IgD-negative memory B cell (primary cell): ENCODE results near the gene MTHFD1L. TPM values are rescaled to one million over a fixed set of nuclear protein-coding genes. Genes with fewer than 3 reads are reported as not detected.

Source experiments
- H3K27ac Mint-ChIP-seq, 3 donors: one replicate each; pipeline ENCODE4 v1.8.0; 2020 to 2022; ENCODE audit warnings: mild to moderate bottlenecking in 3 of 3, mixed read lengths in 3 of 3, moderate library complexity in 1 of 3
- H3K27me3 Mint-ChIP-seq: one replicate; pipeline ENCODE4 v1.8.0; 2021; ENCODE audit warnings: mixed read lengths
- H3K36me3 Mint-ChIP-seq: one replicate; pipeline ENCODE4 v1.8.0; 2020; ENCODE audit warnings: mild to moderate bottlenecking, mixed read lengths
- H3K4me1 Mint-ChIP-seq, 3 donors: one replicate each; pipeline ENCODE4 v1.8.0; 2020 to 2022; ENCODE audit warnings: mixed read lengths in 3 of 3, mild to moderate bottlenecking in 1 of 3
- H3K4me3 Mint-ChIP-seq, 4 donors: one replicate each; pipeline ENCODE4 v1.8.0; 2020 to 2022; ENCODE audit warnings: mild to moderate bottlenecking in 4 of 4, mixed read lengths in 4 of 4, moderate library complexity in 3 of 4
- H3K9me3 Mint-ChIP-seq, 3 donors: one replicate each; pipeline ENCODE4 v1.8.0; 2020 to 2021; ENCODE audit warnings: mixed read lengths in 3 of 3, mild to moderate bottlenecking in 1 of 3
- polyA plus RNA-seq: library from polyadenylated mRNA; unstranded; fragments of 300-500 nt; fragmentation: Illumina TruSeq; gene quantifications from one replicate; pipeline ENCODE4 v1.2.3, GENCODE V29; 2021

MTHFD1L gene
- polyA plus RNA-seq, 1 donor from 2014 or later: 1.9 TPM

DNA sequence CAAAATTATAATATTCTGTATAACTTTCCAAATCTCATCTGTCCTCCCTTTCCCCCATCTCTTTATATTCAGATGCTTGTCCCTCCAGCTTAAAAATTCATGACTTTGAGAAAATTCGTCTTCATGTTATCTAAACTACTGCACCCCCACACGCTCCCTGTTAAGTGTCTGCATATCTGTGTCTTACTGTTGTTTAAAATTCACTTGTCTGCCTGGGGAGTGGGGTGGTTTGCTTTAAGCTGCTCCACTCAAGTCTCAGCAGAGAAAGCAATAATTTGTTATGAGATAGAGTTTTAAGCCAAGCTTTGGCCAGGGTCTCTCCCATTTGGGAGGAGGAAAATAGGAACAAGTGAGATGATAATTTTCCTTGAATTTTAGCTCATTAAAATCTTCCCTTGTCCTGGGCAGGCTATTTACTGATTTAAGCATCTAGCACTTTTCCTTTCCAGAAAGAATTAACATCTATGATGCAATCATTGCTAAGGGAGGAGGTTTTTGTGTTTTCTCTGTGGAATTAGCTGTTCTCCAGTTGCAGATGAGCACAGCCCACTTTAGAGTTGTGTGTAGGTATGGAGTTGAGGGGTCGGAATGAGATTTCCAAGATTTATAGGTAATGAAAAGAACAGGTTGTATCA lies 36.8 kb downstream of the MTHFD1L start:
- H3K27ac Mint-ChIP-seq: no peak overlapping the region
- H3K27me3 Mint-ChIP-seq: no peaks in the 10 kb centered on the region
- peaks cover 8 to 13% (median 10%) of the 10 kb centered on the region in 3 donors for H3K4me1 Mint-ChIP-seq
- peaks cover 11% of the 10 kb centered on the region for H3K36me3 Mint-ChIP-seq
- no peaks in the 10 kb centered on the region for H3K9me3 Mint-ChIP-seq
- no peak overlapping the region for H3K4me3 Mint-ChIP-seq

DNA sequence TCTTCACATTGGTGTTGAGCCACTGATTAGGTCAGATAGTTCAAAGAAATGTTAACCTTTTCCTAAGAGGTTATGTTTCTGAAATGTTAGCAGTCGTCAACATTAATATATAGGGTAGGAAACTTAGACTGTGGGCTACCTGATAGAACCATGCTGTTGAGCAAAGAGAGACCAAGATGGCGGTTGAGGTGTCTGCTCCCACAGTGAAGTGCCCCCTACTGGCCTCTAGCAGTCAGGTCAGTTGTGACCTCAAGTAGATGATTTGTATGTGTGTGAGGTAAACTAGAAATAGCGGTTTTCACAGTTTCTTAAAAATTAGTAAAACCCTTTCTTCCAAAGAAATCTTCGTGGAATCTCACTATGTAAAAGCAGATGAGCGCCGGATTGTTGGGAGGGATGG lies 40.3 kb downstream of the MTHFD1L start:
- Mint-ChIP-seq H3K9me3 (no peaks in the 10 kb centered on the region), H3K4me1 (no peaks in the 10 kb centered on the region), H3K4me3 (no peak overlapping the region), H3K27ac (no peak overlapping the region), H3K36me3 (peaks cover 9% of the 10 kb centered on the region), H3K27me3 (no peaks in the 10 kb centered on the region)

DNA sequence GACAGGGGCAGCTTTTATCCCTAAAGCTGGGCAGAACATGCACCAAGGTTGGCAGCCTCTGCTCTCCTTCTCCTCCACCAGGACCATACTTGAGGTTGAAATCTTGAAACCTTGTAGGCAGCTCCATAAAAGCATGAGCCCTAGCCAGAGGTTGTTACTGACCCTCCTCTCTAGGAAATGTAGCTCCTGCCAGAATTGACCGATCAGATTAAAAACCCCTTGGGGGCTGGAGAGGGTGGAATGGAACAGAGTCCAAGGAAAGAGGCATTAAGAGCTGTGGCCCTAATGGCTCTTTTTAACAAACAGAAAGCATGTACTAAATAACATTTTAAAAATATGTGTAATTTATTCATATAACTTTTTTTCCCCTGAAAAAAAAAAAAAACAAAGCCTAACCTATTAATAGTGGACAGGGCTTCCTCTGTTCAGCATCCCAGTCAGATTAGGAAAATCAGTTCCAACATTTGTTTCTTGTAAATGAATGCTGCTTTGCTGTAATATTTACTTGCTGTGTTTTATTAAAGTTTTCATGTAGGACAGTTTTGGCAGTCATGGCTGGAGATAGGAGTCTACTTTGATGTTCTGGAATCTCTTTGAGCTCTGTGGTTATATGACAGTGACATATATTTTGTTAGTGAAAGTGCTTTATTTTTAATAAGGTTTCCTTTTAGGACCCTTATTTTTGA lies 41.3 kb downstream of the MTHFD1L start:
- H3K4me1 Mint-ChIP-seq: no peaks in the 10 kb centered on the region
- peaks cover 13% of the 10 kb centered on the region for H3K36me3 Mint-ChIP-seq
- peaks cover 0 to 5% (median 3%) of the 10 kb centered on the region in 3 donors for H3K9me3 Mint-ChIP-seq
- H3K27me3 Mint-ChIP-seq: no peaks in the 10 kb centered on the region
- H3K27ac Mint-ChIP-seq: no peak overlapping the region
- H3K4me3 Mint-ChIP-seq: no peak overlapping the region

DNA sequence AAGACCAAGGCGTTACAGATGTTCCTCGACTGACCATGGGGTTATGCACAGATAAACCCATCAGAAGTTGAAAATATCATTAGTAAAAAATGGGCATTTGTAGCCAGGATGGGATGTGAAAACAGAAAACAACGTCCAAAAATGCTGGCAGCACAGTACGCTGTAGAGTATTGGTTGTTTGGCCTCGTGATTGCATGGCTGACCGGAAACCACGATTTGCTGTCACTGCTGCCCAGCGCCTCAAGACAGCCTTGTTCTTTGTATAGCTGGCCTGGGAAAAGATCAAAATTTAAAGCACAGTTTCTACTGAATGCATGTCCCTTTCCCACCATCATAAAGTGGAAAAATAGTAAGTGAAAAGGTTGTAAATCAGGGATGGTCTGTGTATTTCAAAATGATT lies 41.9 kb downstream of the MTHFD1L start:
- H3K36me3 Mint-ChIP-seq: peaks cover 13% of the 10 kb centered on the region
- no peak overlapping the region for H3K4me3 Mint-ChIP-seq
- H3K27me3 Mint-ChIP-seq: no peaks in the 10 kb centered on the region
- no peak overlapping the region for H3K27ac Mint-ChIP-seq
- peaks cover 0 to 6% (median 3%) of the 10 kb centered on the region in 3 donors for H3K9me3 Mint-ChIP-seq
- H3K4me1 Mint-ChIP-seq: no peaks in the 10 kb centered on the region

DNA sequence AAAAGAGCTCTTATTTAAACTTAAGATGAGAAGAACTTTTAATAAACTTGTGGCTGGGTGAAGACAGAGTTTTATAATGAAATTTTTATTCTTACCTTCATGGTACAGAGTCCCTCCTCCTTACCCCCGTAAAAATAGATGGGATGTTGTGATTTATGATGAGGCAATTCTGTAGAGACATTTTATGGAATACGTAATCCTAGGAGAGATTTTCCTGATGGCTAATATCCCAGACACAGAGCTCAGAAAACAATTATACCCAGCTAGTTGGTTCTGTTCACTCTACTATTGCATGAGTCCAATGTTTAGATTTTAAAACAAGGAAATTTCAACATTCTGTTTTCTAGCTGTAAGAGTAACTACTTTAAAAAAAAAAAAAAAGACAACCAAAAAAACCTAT lies 43.4 kb downstream of the MTHFD1L start:
- Mint-ChIP-seq H3K9me3 (peaks cover 0 to 9% (median 3%) of the 10 kb centered on the region in 3 donors), H3K4me3 (no peak overlapping the region), H3K4me1 (no peaks in the 10 kb centered on the region), H3K27me3 (no peaks in the 10 kb centered on the region), H3K27ac (no peak overlapping the region), H3K36me3 (peaks cover 13% of the 10 kb centered on the region)

DNA sequence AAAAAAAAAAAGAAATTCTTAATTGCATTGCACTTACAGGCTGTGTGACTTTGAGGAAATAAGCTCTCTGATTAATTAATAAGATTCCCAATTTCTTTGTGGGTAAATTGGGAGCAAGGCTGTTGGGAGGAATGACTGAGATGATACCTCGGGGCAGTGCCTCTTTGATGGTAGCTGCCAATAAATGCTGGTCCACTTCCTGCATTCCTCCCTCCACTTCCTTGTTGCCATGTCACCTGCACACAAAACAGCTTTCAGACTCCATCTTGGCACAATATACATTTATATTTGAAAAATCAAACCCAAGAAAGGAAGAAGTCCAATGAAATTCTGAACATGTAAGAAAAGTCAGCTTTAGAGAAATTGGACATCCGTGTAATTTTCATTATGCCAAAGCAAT lies 45.1 kb downstream of the MTHFD1L start:
- Mint-ChIP-seq H3K4me3 (no peak overlapping the region), H3K4me1 (no peaks in the 10 kb centered on the region), H3K36me3 (peaks cover 12% of the 10 kb centered on the region), H3K9me3 (peaks cover 0 to 9% (median 3%) of the 10 kb centered on the region in 3 donors), H3K27ac (no peak overlapping the region), H3K27me3 (no peaks in the 10 kb centered on the region)

DNA sequence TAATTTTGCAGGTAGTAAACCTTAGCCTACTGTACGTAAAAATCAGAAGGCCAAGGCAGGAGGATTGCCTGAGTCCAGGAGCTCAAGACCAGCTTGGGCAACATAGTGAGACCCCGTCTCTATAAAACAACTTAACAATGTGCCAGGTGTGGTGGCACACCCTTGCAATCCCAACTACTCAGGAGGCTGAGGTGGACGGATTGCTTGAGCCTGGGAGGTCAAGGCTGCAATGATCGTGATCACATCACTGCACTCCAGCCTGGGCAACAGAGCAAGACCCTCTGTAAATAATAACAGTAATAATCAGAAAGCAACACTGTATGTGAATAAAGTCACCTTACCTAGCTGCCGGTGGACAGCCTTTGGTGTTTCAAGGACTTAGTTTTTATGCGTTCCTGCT lies 48.9 kb downstream of the MTHFD1L start:
- no peaks in the 10 kb centered on the region for H3K4me1 Mint-ChIP-seq
- no peaks in the 10 kb centered on the region for H3K27me3 Mint-ChIP-seq
- H3K27ac Mint-ChIP-seq: no peak overlapping the region
- H3K36me3 Mint-ChIP-seq: peaks cover 14% of the 10 kb centered on the region
- peaks cover 0 to 9% (median 3%) of the 10 kb centered on the region in 3 donors for H3K9me3 Mint-ChIP-seq
- peak overlapping the region in 1 of 4 donors; percentile 47 for H3K4me3 Mint-ChIP-seq

DNA sequence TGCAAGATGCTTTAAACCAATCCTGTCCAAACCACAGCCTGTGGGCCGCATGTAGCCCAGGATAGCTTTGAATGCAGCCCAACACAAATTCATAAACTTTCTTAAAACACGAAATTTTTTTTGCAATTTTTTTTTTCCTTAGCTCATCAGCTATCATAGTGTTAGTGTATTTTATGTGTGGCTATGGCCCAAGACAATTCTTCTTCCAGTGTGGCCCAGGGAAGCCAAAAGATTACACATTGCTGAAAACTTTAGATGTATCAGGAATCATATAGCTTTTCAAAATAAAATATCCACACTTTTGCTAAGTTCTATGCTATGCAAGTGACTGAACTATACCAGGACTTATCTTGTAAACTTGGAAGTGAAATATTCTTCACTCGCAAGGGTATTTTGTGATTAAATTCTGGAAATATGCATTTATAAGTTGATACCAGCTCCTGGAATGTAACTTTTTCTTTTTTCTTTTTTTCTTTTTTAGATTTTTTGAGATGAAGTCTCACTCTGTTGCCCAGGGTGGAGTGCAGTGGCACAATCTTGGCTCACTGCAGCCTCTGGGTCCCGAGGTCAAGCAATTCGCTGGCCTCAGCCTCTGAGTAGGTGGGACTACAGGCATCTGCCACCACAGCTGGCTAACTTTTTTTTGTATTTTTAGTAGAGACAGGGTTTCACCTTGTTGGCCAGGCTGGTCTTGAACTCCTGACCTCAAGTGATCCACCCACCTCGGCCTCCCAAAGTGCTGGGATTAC lies 49.8 kb downstream of the MTHFD1L start:
- Mint-ChIP-seq H3K36me3 (peaks cover 15% of the 10 kb centered on the region), H3K27me3 (no peaks in the 10 kb centered on the region), H3K4me1 (no peaks in the 10 kb centered on the region), H3K9me3 (peaks cover 0 to 9% (median 3%) of the 10 kb centered on the region in 3 donors), H3K27ac (no peak overlapping the region), H3K4me3 (no peak overlapping the region)

DNA sequence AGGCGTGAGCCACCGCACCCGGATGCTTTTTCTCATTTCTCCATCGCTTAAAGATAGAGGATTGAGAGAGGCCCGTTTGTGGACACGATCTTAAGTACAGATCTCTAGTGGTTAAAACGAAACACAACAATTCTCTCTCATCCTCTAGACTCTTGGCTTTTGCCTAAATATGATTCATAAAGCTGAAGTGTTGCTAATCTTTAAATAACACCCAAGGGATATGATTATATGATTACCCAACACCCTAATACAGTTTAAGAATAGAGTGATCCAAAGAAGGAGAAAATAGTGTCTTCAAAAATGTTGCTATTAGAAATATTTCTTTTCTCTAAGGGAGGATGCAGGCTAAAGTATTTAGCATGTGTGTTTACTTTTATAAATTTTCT lies 50.4 kb downstream of the MTHFD1L start:
- Mint-ChIP-seq H3K9me3 (peaks cover 0 to 9% (median 3%) of the 10 kb centered on the region in 3 donors), H3K27me3 (no peaks in the 10 kb centered on the region), H3K27ac (no peak overlapping the region), H3K4me1 (no peaks in the 10 kb centered on the region), H3K4me3 (no peak overlapping the region), H3K36me3 (peaks cover 15% of the 10 kb centered on the region)

DNA sequence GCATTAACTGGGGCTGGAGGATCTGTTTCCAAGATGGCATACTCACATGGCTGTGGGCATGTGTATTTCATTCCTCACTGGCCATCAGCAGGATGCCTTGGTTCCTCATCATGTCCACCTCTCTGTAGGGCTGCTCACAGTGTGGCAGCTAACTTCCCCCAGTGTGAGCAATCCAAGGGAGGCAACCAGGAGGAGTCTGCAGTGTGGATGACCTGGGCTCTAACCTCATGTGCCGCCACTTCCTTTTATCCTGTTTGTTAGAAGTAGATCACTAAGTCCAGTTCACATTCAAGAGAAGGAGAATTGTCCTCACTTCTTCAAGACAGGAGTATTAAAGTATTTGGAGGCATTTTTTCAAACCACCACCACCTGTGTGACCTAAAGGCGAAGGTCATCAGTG lies 54.4 kb downstream of the MTHFD1L start:
- Mint-ChIP-seq H3K27me3 (no peaks in the 10 kb centered on the region), H3K4me1 (no peaks in the 10 kb centered on the region), H3K36me3 (peaks cover 12% of the 10 kb centered on the region), H3K27ac (no peak overlapping the region), H3K9me3 (no peaks in the 10 kb centered on the region), H3K4me3 (peak overlapping the region in 1 of 4 donors; percentile 8)

DNA sequence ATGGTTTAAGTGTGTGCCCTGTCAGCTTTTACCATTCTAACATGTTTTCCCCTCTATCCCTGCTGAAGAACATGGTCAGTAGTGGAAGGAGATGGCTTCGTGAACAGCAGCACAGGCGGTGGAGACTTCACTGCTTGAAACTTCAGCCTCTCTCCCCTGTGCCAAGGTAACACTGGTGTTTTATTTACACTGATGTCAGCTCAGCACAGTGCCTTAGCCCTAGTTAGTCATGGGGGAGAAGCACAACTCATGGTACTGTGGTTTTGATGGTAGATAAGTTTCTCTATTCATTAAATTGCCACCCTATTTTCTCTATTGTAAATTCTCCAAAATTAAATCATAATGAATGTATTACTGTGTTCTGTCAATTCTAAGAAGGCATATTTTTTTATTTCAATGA lies 56.6 kb downstream of the MTHFD1L start:
- Mint-ChIP-seq H3K4me3 (no peak overlapping the region), H3K9me3 (no peaks in the 10 kb centered on the region), H3K27me3 (no peaks in the 10 kb centered on the region), H3K36me3 (peaks cover 7% of the 10 kb centered on the region), H3K4me1 (peaks cover 2 to 15% (median 10%) of the 10 kb centered on the region in 3 donors), H3K27ac (peak overlapping the region in 1 of 3 donors; percentile 1)

DNA sequence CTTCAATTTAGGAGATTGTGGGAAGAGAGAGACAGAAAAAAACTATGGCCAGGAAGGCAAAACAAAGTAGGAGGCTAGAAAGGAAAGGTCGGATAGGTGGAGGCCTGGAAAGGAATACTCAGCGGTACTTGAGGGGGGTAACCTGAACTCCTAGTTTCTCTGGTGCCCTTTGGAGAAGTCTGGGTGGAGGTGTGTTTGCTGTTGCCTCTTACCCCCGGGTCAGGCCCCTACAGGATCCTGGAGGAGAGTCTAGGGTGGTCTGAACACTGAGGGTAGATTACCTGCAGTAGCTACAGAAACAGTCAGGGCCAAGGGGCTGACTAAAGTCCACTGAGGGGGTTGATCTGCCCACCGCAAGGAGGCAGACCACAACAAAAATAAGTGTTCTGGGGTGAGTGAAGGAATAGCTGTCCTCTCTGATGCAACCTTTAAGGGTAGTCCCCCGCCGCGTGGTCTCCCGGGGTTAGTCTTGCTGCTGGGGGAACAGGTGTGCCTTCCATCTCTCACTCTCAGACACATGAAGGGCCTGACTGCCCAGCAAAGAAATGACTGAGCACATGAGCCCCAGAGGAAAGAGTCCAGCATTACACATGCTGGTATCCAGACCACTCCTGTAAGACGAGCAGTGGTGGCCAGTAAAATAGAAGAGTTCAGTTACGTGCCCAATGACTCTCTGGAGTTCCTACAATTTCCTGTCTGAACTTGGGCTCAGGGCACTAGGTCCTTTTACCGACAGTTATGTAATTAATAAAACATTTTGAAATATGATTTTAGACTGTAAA lies 59.5 kb downstream of the MTHFD1L start:
- Mint-ChIP-seq H3K36me3 (peaks cover 5% of the 10 kb centered on the region), H3K4me3 (peak overlapping the region in 1 of 4 donors; percentile 41), H3K4me1 (peaks cover 4 to 16% (median 10%) of the 10 kb centered on the region in 3 donors), H3K9me3 (no peaks in the 10 kb centered on the region), H3K27me3 (no peaks in the 10 kb centered on the region), H3K27ac (peak overlapping the region in 1 of 3 donors; percentile 69)

DNA sequence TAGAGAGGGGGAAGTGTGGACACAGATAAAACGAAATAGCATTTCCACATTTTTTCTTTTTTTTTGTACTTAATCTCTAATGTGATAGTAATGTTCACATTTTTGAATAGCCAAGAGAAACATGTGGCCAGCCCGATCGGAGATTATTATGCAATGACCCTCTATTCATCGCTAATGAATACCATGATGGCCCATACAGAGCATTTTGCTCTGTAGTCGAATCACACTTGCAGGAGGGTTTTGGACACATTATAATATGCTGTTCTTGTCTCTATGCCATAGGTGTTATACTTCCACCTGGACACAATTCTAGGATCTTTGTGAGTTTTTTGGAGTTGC lies 60.1 kb downstream of the MTHFD1L start:
- Mint-ChIP-seq H3K9me3 (no peaks in the 10 kb centered on the region), H3K4me3 (no peak overlapping the region), H3K27ac (no peak overlapping the region), H3K36me3 (peaks cover 3% of the 10 kb centered on the region), H3K4me1 (peaks cover 4 to 16% (median 10%) of the 10 kb centered on the region in 3 donors), H3K27me3 (no peaks in the 10 kb centered on the region)

DNA sequence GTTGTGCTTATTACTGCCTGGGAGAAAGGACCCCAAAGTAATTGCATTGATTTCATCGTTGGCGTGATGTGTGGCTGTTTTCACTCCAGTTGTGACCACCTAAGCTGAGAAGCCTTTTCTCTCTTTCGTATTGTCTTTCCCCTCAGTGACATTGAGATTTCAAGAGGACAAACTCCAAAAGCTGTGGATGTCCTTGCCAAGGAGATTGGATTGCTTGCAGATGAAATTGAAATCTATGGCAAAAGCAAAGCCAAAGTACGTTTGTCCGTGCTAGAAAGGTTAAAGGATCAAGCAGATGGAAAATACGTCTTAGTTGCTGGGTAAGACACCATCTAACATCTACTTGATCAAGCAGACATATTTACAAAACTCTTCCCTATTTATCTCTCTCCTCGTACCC lies 60.5 kb downstream of the MTHFD1L start:
- H3K4me3 Mint-ChIP-seq: no peak overlapping the region
- H3K27ac Mint-ChIP-seq: peak overlapping the region in 1 of 3 donors; percentile 10
- no peaks in the 10 kb centered on the region for H3K27me3 Mint-ChIP-seq
- no peaks in the 10 kb centered on the region for H3K9me3 Mint-ChIP-seq
- H3K4me1 Mint-ChIP-seq: peaks cover 4 to 16% (median 10%) of the 10 kb centered on the region in 3 donors
- peaks cover 3% of the 10 kb centered on the region for H3K36me3 Mint-ChIP-seq

DNA sequence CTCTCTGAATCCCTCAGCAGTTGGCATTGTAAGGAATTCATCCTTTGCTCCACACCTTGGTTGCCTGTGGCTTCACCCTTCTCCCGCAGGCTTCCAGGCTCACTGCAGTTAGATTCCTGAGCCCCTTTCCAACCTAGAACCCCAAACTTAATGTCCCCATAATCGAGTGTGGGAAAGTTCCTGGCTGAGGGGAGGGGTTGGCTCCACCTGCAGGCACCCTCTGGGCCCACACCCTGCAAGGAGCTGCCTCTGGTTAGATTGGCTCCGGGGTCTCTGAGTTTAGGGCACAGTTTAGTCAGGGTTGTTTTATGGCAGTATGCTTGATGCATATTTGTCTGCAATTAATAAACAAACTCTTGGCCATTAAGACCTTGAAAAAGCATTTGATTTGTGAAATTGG lies 63.4 kb downstream of the MTHFD1L start:
- peak overlapping the region in 1 of 3 donors; percentile 45 for H3K27ac Mint-ChIP-seq
- H3K27me3 Mint-ChIP-seq: no peaks in the 10 kb centered on the region
- H3K4me3 Mint-ChIP-seq: no peak overlapping the region

More for the DNA sequence above, 63.4 kb downstream of the MTHFD1L start:
- Mint-ChIP-seq H3K9me3 (no peaks in the 10 kb centered on the region), H3K4me1 (peaks cover 4 to 16% (median 10%) of the 10 kb centered on the region in 3 donors), H3K36me3 (peaks cover 4% of the 10 kb centered on the region)
